Effector memory CD4-positive, alpha-beta T cell (primary cell): ENCODE results near the gene GRIK3.

Experiments
- DNase-seq, 3 donors: peaks; one replicate each; pipeline ENCODE4 v3.0.0-alpha.2; 2020
- H3K27ac ChIP-seq: 2 replicates; pipeline ENCODE4 v1.7.0; 2013; ENCODE audit warnings: mild to moderate bottlenecking, low read length, moderate library complexity; ENCODE audit not compliant: insufficient read depth, poor library complexity, severe bottlenecking
- H3K27me3 ChIP-seq: replicated peaks from 2 replicates; pipeline ENCODE4 v1.7.0; 2013; ENCODE audit warnings: mild to moderate bottlenecking, low read length; ENCODE audit not compliant: insufficient read depth, control insufficient read depth, poor library complexity, severe bottlenecking
- H3K36me3 ChIP-seq: 2 replicates; pipeline ENCODE4 v1.7.0; 2013; ENCODE audit warnings: mild to moderate bottlenecking, low read length, moderate library complexity; ENCODE audit not compliant: control insufficient read depth, insufficient read depth
- H3K4me1 ChIP-seq: 2 replicates; pipeline ENCODE4 v1.7.0; 2013; ENCODE audit warnings: low read length, mild to moderate bottlenecking; ENCODE audit not compliant: control insufficient read depth, insufficient read depth, poor library complexity, severe bottlenecking
- H3K4me3 ChIP-seq: 2 replicates; pipeline ENCODE4 v1.7.0; 2013; ENCODE audit warnings: low read length, low read depth, mild to moderate bottlenecking; ENCODE audit not compliant: insufficient read depth, poor library complexity, severe bottlenecking
- H3K9me3 ChIP-seq: 2 replicates; pipeline ENCODE4 v1.7.0; 2013; ENCODE audit warnings: mild to moderate bottlenecking, low read length, moderate library complexity; ENCODE audit not compliant: control insufficient read depth

GRIK3 gene

GRCh38 chr1:36874271-36875060 lies 159.8 kb downstream of the GRIK3 start:
- H3K27ac ChIP-seq = no peak overlapping the region
- no peaks in the 10 kb centered on the region for H3K9me3 ChIP-seq
- no peak overlapping the region for H3K4me3 ChIP-seq
- H3K36me3 ChIP-seq = no peaks in the 10 kb centered on the region
- no peaks in the 10 kb centered on the region for H3K27me3 ChIP-seq
- no peaks in the 10 kb centered on the region for H3K4me1 ChIP-seq
- no peak for DNase-seq

GRCh38 chr1:36872858-36873257 lies 161.5 kb downstream of the GRIK3 start:
- Histone ChIP-seq H3K9me3 (no peaks in the 10 kb centered on the region), H3K27ac (no peak overlapping the region), H3K4me3 (no peak overlapping the region), H3K4me1 (no peaks in the 10 kb centered on the region), H3K36me3 (no peaks in the 10 kb centered on the region), H3K27me3 (no peaks in the 10 kb centered on the region)
- no peak for DNase-seq

GRCh38 chr1:36872126-36872754 lies 162.1 kb downstream of the GRIK3 start:
- no peaks in the 10 kb centered on the region for H3K36me3 ChIP-seq
- H3K27me3 ChIP-seq = no peaks in the 10 kb centered on the region
- H3K9me3 ChIP-seq = no peaks in the 10 kb centered on the region
- no peaks in the 10 kb centered on the region for H3K4me1 ChIP-seq
- no peak overlapping the region for H3K4me3 ChIP-seq
- DNase-seq = no peak
- H3K27ac ChIP-seq = no peak overlapping the region

GRCh38 chr1:36871146-36871971 lies 163.0 kb downstream of the GRIK3 start:
- H3K36me3 ChIP-seq = no peaks in the 10 kb centered on the region
- H3K4me3 ChIP-seq = no peak overlapping the region
- no peaks in the 10 kb centered on the region for H3K27me3 ChIP-seq
- no peaks in the 10 kb centered on the region for H3K4me1 ChIP-seq
- no peak overlapping the region for H3K27ac ChIP-seq
- H3K9me3 ChIP-seq = no peaks in the 10 kb centered on the region
- no peak for DNase-seq

GRCh38 chr1:36869826-36870225 lies 164.5 kb downstream of the GRIK3 start:
- DNase-seq = no peak
- no peaks in the 10 kb centered on the region for H3K9me3 ChIP-seq
- no peak overlapping the region for H3K4me3 ChIP-seq
- no peaks in the 10 kb centered on the region for H3K27me3 ChIP-seq
- H3K4me1 ChIP-seq = no peaks in the 10 kb centered on the region
- H3K27ac ChIP-seq = no peak overlapping the region
- H3K36me3 ChIP-seq = no peaks in the 10 kb centered on the region

GRCh38 chr1:36869054-36869453 lies 165.3 kb downstream of the GRIK3 start:
- H3K27ac ChIP-seq = no peak overlapping the region
- H3K9me3 ChIP-seq = no peaks in the 10 kb centered on the region
- H3K4me1 ChIP-seq = no peaks in the 10 kb centered on the region
- no peaks in the 10 kb centered on the region for H3K36me3 ChIP-seq
- no peak for DNase-seq
- H3K27me3 ChIP-seq = no peaks in the 10 kb centered on the region
- H3K4me3 ChIP-seq = no peak overlapping the region

- no peaks in the 10 kb centered on the region for H3K27me3 ChIP-seq
- no peak for DNase-seq
- H3K9me3 ChIP-seq = no peaks in the 10 kb centered on the region
- no peak overlapping the region for H3K27ac ChIP-seq
- no peaks in the 10 kb centered on the region for H3K4me1 ChIP-seq
- no peaks in the 10 kb centered on the region for H3K36me3 ChIP-seq
- no peak overlapping the region for H3K4me3 ChIP-seq
Measured at GRCh38 chr1:36867575-36867974, 166.7 kb downstream of the GRIK3 start.

- Histone ChIP-seq H3K27me3 (no peaks in the 10 kb centered on the region), H3K27ac (no peak overlapping the region), H3K4me3 (no peak overlapping the region), H3K9me3 (no peaks in the 10 kb centered on the region), H3K36me3 (no peaks in the 10 kb centered on the region), H3K4me1 (no peaks in the 10 kb centered on the region)
- no peak for DNase-seq
Measured at GRCh38 chr1:36866169-36866814, 168.0 kb downstream of the GRIK3 start.

GRCh38 chr1:36865602-36865900 lies 168.8 kb downstream of the GRIK3 start:
- Histone ChIP-seq H3K36me3 (no peaks in the 10 kb centered on the region), H3K27ac (no peak overlapping the region), H3K9me3 (no peaks in the 10 kb centered on the region), H3K4me1 (no peaks in the 10 kb centered on the region), H3K4me3 (no peak overlapping the region), H3K27me3 (no peaks in the 10 kb centered on the region)
- no peak for DNase-seq
